Immature natural killer cell (primary cell): ENCODE data around the gene DAB2IP. TPM values are rescaled to one million over a fixed set of nuclear protein-coding genes. Genes with fewer than 3 reads are reported as not detected.

Experiments used
- DNase-seq, 3 donors: peaks; one replicate each; pipeline ENCODE4 v3.0.0; 2022; ENCODE audit warnings: mixed read lengths in 1 of 3
- H3K27ac Mint-ChIP-seq, 6 donors: one replicate each; pipeline ENCODE4 v1.8.0; 2020; ENCODE audit warnings: mixed read lengths in 6 of 6, mild to moderate bottlenecking in 5 of 6, inconsistent platforms in 4 of 6, moderate library complexity in 3 of 6
- H3K27me3 Mint-ChIP-seq, 3 donors: one replicate each; pipeline ENCODE4 v1.8.0; 2020 to 2021; ENCODE audit warnings: low read depth in 3 of 3, mild to moderate bottlenecking in 3 of 3, mixed read lengths in 3 of 3, moderate library complexity in 3 of 3, inconsistent platforms in 1 of 3
- H3K36me3 Mint-ChIP-seq, 3 donors: one replicate each; pipeline ENCODE4 v1.8.0; 2020; ENCODE audit warnings: mixed read lengths in 3 of 3, inconsistent platforms in 2 of 3, mild to moderate bottlenecking in 2 of 3
- H3K4me1 Mint-ChIP-seq, 2 donors: one replicate each; pipeline ENCODE4 v1.8.0; 2020; ENCODE audit warnings: inconsistent platforms in 2 of 2, mild to moderate bottlenecking in 2 of 2, mixed read lengths in 2 of 2, moderate library complexity in 1 of 2
- H3K4me3 Mint-ChIP-seq, 5 donors: one replicate each; pipeline ENCODE4 v1.8.0; 2020; ENCODE audit warnings: mild to moderate bottlenecking in 5 of 5, mixed read lengths in 5 of 5, inconsistent platforms in 3 of 5, moderate library complexity in 3 of 5
- H3K9me3 Mint-ChIP-seq, 6 donors: one replicate each; pipeline ENCODE4 v1.8.0; 2020; ENCODE audit warnings: mild to moderate bottlenecking in 6 of 6, mixed read lengths in 6 of 6, inconsistent platforms in 4 of 6, moderate library complexity in 3 of 6
- polyA plus RNA-seq, 3 donors: library from polyadenylated mRNA; unstranded; fragments of 300-500 nt; fragmentation: Illumina TruSeq; gene quantifications; one replicate each; pipeline ENCODE4 v1.2.3, GENCODE V29; 2021

DAB2IP gene
- polyA plus RNA-seq, 3 donors from 2014 or later = 0.06 to 1.1 TPM; not detected in 1

DNA sequence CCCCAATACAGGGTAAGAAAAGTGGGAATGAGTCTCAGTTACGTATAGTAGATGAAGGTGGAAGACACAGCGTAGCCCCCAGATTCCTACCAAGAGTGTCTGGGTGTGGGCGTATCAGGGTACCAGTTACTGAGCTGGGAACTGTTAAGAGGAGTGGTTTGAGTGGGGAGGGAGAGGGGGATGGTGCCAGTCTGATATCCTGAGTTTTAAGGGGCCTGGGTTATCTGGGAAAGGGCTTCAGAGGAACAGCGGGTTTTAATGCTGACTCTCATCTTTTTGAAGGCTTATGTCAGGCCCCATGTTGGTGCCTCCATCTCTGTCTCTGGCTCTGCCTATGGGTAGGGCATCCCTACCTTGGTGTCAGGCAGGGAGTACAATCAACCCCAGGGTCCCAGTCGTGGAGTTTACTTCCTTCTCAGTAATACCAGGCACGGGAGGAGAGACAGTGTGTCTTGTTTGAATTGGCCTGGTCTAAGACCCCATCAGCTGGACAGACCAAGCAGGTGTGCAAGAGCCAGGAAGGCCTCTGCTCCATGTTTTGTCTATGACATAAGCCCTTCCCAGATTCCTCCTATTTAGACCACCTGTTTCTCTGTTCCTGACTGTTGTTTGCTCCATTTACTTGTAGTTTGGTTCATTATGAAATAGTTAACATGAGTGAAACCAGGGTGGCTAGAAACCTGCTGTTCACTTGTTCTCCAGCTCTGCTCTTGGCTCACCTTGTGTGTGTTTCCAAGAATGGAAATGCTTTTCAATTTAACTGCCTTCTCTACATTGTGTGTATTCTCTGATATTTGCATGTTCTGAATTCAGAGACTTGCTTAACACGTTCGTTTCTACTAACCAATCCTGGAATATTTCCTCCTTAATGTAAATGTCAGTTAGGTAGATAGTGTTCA is 125.6 kb downstream of the DAB2IP start:
- peaks cover 0 to 5% (median 0%) of the 10 kb centered on the region in 3 donors for H3K27me3 Mint-ChIP-seq
- no peaks in the 10 kb centered on the region for H3K36me3 Mint-ChIP-seq
- no peak overlapping the region for H3K4me3 Mint-ChIP-seq
- no peaks in the 10 kb centered on the region for H3K4me1 Mint-ChIP-seq
- no peak for DNase-seq
- no peak overlapping the region for H3K27ac Mint-ChIP-seq
- peaks cover 0 to 4% (median under 1%) of the 10 kb centered on the region in 6 donors for H3K9me3 Mint-ChIP-seq

DNA sequence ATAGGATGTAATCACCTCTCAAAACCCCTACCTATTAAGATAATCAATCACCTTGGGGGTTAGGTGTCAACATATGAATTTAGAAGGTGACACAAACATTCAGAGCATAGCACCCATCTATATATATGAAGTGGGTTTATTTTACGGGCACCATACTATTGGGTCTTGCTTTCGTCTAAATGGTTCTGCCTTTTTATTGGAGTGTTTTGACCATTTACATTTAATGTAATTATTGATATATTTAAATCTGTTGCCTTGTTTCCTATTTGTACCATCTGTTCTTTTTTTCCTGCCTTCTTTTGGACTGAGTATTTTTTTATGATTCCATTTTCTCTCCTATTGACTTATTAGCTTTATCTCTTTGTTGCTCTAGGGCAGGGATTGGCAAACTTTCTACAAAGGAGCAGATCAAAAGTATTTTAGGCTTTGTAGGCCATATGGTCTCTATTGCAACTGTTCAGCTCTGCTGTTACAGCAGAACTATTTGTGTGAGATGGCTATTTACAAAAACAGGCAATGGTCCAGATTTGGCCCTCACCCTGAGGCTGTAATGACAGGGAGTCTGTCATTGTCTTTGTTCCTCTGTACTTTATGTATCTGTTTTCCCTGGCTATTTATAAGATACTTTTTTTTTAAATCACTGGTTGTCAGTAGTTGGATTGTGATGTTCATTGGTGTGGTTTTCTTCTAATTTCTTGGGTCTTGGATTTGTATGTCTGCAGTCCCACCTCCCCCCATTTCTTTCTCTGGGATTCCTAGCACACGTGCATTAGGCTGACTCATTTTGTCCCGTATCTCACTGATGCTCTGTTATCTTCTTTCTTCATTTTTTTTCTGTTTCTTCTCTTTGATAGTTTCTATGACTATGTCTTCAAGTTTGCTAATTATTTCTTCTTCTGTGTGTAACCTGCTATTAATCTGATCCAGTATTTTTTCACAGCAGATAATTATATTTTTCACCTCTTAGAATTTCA is 127.1 kb downstream of the DAB2IP start:
- no peaks in the 10 kb centered on the region for H3K4me1 Mint-ChIP-seq
- no peaks in the 10 kb centered on the region for H3K36me3 Mint-ChIP-seq
- peaks cover 0 to 4% (median under 1%) of the 10 kb centered on the region in 6 donors for H3K9me3 Mint-ChIP-seq
- no peak overlapping the region for H3K4me3 Mint-ChIP-seq
- H3K27me3 Mint-ChIP-seq = peaks cover 0 to 5% (median 2%) of the 10 kb centered on the region in 3 donors
- no peak overlapping the region for H3K27ac Mint-ChIP-seq
- DNase-seq = no peak

DNA sequence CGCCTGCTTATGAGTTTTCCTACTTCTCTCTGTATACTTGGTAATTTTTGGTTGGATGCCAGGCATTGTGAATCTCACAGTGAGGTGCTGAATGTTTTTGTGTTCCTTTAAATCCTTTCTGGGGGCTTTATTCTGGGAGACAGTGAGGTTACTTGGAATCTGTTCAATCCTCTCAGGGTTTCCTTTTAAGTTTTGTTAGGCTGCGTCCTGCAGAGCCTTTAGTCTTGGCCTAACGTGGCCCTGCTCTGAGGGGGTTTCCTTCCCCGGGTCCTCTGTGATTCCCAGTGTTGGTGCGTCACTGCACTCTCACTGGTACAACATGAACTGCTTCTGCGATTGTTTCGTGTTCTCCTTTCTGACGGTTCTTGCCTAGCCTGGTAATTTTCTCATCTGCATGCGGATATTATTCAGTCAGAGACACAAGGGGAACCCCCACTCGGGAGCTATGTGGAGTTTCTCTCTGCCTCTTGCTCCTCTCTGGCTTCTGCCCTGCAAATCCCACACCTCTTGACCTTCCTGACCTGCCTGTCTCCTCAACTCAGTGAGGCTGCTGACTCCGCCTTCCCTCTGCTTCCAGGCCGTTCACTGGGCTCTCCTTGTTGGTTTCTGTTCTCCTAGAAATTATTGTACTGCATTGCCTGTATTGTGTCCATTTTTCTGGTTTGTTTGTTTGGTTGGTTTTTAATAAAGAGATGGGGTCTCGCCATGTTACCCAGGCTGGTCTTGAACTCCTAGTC is 128.1 kb downstream of the DAB2IP start:
- H3K27me3 Mint-ChIP-seq = peaks cover 0 to 5% (median 2%) of the 10 kb centered on the region in 3 donors
- H3K27ac Mint-ChIP-seq = no peak overlapping the region
- no peaks in the 10 kb centered on the region for H3K36me3 Mint-ChIP-seq
- no peaks in the 10 kb centered on the region for H3K4me1 Mint-ChIP-seq
- no peak overlapping the region for H3K4me3 Mint-ChIP-seq
- H3K9me3 Mint-ChIP-seq = peaks cover 0 to 4% (median under 1%) of the 10 kb centered on the region in 6 donors
- DNase-seq = no peak

DNA sequence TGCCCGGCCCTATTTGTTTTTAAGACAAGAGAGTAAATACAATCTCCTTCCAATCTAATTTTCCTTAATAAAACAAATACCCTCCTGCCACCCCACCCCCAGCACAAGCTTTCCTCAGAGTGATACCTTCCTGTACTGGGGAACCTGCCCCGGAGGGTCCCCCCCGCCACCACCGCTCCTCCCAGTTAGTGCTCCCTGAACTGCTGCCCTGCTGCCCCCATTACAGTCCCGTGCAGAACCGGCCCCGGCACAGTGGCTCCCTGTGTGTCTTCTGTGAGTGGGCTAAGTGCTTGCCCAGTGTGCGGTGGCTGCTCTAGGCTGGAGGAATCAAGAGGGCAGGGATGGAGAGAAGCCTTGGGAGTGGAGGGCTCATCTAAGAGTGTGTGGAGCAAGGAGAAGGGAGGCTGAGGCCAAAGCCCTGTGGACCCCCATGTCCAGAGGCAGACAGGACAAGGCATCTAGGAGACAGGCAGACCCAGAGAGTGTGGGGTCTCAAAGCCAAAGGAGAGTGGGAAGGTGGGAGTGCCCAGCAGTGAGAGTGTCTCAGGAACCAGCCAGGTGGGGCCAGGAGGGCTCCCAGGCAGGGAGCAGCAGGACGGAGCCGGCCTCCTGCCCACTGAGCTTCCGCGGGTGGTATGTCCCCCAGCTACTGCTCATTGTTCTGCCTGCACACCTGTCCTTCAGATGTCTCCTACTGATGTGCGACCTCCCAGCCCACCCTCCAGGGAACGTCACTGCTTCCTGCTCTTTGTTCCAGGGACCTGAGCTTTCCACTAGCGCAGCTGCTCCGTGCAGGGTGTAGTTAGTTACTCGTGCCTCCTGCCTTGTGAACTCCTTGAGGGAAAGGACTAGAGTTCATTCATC is 129.0 kb downstream of the DAB2IP start:
- Mint-ChIP-seq H3K27ac (no peak overlapping the region), H3K27me3 (peaks cover 0 to 9% (median 2%) of the 10 kb centered on the region in 3 donors), H3K4me3 (no peak overlapping the region), H3K9me3 (peaks cover 0 to 4% (median under 1%) of the 10 kb centered on the region in 6 donors), H3K36me3 (no peaks in the 10 kb centered on the region), H3K4me1 (no peaks in the 10 kb centered on the region)
- DNase-seq = no peak

DNA sequence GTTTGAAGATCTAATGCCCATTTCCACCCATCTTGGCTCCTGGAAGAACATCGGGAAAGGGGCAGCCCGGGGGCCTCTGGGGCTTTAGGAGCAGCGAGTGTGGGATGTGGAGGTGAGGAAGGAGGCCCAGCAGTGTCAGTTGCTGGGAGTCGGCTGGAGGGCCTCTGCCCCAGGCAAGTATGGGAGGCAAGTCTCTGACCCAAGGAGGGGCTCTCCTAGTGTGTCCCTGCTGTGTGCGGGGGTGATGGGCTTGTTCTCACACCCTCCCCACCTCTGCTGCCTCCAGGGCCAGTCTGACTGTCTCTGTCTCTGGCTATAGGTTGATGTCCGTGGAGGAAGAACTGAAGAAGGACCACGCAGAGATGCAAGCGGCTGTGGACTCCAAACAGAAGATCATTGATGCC is 129.7 kb downstream of the DAB2IP start:
- Mint-ChIP-seq H3K4me1 (no peaks in the 10 kb centered on the region), H3K27ac (no peak overlapping the region), H3K4me3 (no peak overlapping the region), H3K27me3 (peaks cover 0 to 8% (median 2%) of the 10 kb centered on the region in 3 donors), H3K9me3 (peaks cover 0 to 4% (median under 1%) of the 10 kb centered on the region in 6 donors), H3K36me3 (no peaks in the 10 kb centered on the region)
- no peak for DNase-seq

DNA sequence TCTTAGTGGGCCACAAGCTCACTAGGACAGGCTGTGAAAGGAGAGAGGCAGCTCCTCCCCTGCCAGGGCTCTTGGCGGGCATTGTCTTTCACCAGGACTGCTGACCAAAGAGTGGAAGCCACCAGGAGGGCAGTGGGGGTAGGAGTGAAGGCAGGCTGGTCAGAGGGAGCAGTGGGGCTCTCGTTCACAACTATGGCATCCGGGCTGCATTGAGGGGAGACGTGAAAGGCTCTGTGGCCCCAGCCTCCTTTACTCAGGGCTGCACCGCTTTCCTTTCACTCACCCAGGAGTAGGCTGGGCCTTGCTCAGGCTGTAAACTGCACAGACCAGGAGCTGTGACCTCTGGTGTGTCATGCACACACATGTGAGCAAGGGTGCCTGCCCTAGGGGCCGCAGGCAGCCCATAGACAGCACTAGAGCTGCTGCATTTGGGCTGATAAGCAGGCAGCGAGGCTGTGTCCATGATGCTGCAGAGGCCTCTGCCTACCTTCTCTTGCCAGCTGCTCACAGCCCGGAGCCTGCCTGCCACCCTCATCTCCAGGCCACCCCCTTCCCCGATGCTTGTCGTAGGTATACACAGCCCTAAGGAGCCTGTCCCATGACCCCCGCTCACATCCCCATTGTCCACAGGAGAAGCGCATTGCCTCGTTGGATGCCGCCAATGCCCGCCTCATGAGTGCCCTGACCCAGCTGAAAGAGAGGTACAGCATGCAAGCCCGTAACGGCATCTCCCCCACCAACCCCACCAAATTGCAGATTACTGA is 130.4 kb downstream of the DAB2IP start:
- Mint-ChIP-seq H3K27me3 (peaks cover 2 to 8% (median 4%) of the 10 kb centered on the region in 3 donors), H3K4me1 (no peaks in the 10 kb centered on the region), H3K36me3 (no peaks in the 10 kb centered on the region), H3K27ac (no peak overlapping the region), H3K4me3 (no peak overlapping the region), H3K9me3 (peaks cover 0 to 4% (median 0%) of the 10 kb centered on the region in 6 donors)
- DNase-seq = no peak

DNA sequence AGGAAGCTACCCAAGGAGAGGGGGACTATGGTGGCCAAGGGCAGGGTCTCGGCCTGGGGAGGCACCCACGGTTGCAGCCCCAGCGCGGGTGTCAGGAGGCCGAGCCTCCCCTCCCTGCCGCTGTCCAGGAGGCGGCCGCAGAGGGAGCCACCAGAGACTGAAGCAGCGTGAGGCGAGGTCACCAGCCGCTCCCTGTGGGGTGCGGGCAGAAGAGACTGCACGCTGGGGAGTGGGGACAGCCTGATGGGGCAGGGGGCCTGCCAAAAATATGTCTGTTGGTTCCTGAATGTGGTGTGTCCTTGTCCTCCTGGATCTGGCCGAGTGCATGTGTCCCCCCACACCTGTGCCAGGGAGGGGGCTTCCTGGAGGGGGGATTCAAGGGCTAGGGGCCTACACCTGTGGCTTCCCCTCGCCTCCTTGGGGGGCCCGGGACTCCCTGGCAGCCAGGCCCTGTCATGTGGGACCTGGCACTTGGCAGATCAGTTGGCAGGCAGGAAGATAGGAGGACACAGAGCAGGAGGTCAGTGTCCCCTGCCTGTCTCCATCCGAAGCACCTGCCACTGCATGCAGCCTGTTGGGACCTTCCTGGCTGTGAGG is 131.2 kb downstream of the DAB2IP start:
- no peak overlapping the region for H3K4me3 Mint-ChIP-seq
- no peak for DNase-seq
- no peaks in the 10 kb centered on the region for H3K36me3 Mint-ChIP-seq
- peaks cover 0 to 4% (median 0%) of the 10 kb centered on the region in 6 donors for H3K9me3 Mint-ChIP-seq
- no peak overlapping the region for H3K27ac Mint-ChIP-seq
- H3K4me1 Mint-ChIP-seq = no peaks in the 10 kb centered on the region
- H3K27me3 Mint-ChIP-seq = peaks cover 2 to 8% (median 4%) of the 10 kb centered on the region in 3 donors

DNA sequence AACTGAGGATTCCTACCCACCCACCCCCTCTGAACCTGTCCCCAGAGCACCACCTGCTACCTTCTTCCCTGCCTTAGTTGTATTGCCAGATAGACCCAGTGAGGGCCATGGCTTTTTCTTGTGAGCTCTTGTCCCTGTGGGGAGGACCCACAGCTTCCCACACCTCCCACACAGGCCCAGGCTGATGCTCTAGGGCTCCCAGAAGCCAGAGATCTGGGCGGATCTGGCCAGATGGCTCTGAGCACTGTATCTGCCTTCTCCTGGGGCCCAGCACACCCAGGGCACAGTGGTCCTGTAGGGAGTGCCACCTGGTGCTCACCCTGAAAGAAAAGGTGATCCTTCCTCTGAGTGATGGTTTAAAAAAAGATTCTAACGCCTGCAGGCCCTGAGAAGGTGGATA is 131.7 kb downstream of the DAB2IP start:
- Mint-ChIP-seq H3K4me1 (no peaks in the 10 kb centered on the region), H3K27ac (no peak overlapping the region), H3K36me3 (no peaks in the 10 kb centered on the region), H3K27me3 (peaks cover 2 to 8% (median 4%) of the 10 kb centered on the region in 3 donors), H3K9me3 (peaks cover 0 to 4% (median 0%) of the 10 kb centered on the region in 6 donors), H3K4me3 (no peak overlapping the region)
- DNase-seq = no peak

DNA sequence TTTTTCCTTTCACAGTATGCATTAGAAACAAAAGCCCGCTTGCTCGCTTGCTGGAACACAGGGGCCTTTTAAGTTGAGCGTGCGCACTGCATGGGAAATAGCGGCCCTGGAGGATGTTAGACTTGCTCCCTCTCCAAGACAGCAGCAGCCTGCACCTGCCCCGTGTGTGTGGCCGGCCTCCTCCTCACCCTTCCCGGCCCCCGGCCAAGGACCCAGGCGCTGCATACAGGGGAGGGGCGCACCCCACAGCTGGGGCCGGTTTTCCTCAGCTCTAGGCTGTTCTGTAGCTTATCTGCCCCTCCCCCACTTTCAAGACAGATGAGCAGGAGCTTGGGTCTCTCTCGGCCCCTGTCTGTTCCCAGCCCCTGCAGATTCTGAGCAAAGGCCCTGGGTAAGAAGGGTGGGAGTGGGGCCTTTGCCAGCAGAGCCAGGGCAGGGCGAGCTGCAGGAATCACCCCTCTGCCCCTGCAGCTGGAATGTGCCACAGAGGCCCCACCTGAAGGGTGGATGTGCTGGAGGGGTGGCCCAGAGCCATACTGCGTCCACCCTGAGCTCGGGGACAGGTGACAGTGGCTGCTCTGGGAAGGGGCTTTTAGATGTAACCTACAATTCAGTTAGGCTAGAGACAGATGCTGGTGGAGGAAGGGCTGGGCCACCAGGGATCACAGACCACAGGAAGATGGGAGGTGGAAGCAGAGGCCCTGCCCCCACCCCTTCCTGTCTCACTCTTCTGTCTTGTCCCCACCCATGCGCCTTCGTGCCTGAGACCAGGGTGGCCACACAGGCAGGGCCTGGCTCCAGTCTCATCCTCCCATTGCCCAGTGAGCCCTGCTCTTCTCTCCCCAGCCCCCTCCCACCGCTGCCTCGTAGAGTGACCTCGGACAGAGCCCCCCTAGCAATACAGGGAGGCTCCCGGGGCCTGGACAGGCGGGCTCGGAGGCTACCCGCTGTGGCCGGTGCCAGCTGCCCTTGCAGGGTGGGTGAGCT is 132.4 kb downstream of the DAB2IP start:
- Mint-ChIP-seq H3K27me3 (peaks cover 2 to 6% (median 4%) of the 10 kb centered on the region in 3 donors), H3K36me3 (no peaks in the 10 kb centered on the region), H3K4me3 (no peak overlapping the region), H3K9me3 (peaks cover 0 to 2% (median 0%) of the 10 kb centered on the region in 6 donors), H3K27ac (no peak overlapping the region), H3K4me1 (no peaks in the 10 kb centered on the region)
- no peak for DNase-seq

DNA sequence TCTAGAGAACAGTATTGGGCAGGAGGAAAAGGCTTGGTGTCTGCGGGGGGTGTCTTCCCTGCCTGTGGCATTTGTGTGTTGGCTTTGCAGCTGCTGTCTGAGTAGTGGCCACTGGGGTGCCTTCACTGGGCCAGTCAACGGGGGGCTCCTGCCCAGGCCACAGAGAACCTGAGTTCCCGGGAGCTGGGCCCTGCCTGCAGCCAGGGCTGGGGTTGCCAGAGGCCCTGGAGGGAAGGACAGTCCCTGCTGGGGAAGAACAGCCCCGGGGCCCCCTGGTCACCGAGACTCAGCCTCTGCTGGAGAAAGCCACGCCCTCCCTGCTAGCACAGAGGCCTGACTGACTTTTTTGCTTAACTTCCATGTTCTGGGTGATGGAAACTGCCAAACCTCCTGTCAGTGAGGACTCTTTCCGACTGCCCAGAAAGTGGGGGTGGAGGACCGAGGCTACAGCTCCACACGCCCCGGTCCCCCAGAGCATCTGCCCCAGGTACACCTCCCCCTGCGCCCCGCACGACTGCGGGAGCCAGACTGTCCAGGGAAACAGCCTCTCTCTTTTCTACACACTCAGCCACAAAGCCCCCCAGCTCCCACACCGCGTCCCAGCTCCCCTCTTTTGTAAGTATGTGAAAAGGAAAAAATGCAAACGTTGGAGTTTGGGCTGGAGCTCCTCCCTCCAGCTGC is 133.4 kb downstream of the DAB2IP start:
- peaks cover 2 to 6% (median 4%) of the 10 kb centered on the region in 3 donors for H3K27me3 Mint-ChIP-seq
- no peak overlapping the region for H3K4me3 Mint-ChIP-seq
- no peak for DNase-seq
- H3K27ac Mint-ChIP-seq = no peak overlapping the region
- H3K36me3 Mint-ChIP-seq = no peaks in the 10 kb centered on the region
- no peaks in the 10 kb centered on the region for H3K9me3 Mint-ChIP-seq
- H3K4me1 Mint-ChIP-seq = no peaks in the 10 kb centered on the region
